HG02973 (cell line): Measurements from ENCODE around the gene PSMD9.
"Not testable (repeated sequence)": the region's sequence is repeated elsewhere in the genome, so short reads cannot be mapped to it uniquely, and the experiment has no call there.

Source experiments
- ATAC-seq: cut with Tn5 transposase; IDR thresholded peaks from one replicate; pipeline ENCODE4 v1.9.1; 2021; ENCODE audit warnings: moderate library complexity; ENCODE audit not compliant: unreplicated experiment

PSMD9 gene

GRCh38 chr12:121917950-121918678, 29.5 kb downstream of the PSMD9 start, which contains the start of gene CFAP251:
Gene CFAP251, plus strand, starts transcription at chr12:121918592. Its CDS starts 2,714 bp downstream, at chr12:121921306.
- peak; percentile 91 for ATAC-seq

- no peak for ATAC-seq
Observed at GRCh38 chr12:121918679-121919038, 30.1 kb downstream of the PSMD9 start.

- ATAC-seq = no peak
Observed at GRCh38 chr12:121921066-121921465, 32.5 kb downstream of the PSMD9 start.

- ATAC-seq = no peak
Observed at GRCh38 chr12:121925358-121925695, 36.7 kb downstream of the PSMD9 start.

GRCh38 chr12:121926874-121927706, 38.5 kb downstream of the PSMD9 start:
- ATAC-seq = no peak

DNA sequence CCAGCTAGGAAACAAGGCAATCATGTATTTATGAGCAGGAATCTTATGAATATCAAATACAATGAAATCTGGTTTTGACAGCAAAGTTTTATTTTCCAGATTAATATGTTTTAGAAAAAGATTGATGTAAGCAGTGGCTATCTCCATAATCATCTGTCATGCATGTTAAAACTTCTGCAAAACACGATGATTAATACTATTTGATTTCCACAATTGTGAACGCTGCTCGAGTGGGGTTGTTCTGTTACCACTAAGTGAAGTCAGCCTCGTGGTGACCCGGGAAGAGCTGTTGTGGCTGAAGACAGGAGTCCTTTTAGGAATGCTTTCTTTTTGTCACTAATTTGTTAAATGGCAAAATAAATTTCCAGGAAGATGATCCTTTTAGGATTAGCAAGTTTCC, 39.2 kb downstream of the PSMD9 start:
- no peak for ATAC-seq

GRCh38 chr12:121929545-121929944, 41.0 kb downstream of the PSMD9 start:
- not testable (repeated sequence) for ATAC-seq

GRCh38 chr12:121930862-121931261, 42.3 kb downstream of the PSMD9 start:
- no peak for ATAC-seq

- no peak for ATAC-seq
Observed at GRCh38 chr12:121932176-121932536, 43.6 kb downstream of the PSMD9 start.

DNA sequence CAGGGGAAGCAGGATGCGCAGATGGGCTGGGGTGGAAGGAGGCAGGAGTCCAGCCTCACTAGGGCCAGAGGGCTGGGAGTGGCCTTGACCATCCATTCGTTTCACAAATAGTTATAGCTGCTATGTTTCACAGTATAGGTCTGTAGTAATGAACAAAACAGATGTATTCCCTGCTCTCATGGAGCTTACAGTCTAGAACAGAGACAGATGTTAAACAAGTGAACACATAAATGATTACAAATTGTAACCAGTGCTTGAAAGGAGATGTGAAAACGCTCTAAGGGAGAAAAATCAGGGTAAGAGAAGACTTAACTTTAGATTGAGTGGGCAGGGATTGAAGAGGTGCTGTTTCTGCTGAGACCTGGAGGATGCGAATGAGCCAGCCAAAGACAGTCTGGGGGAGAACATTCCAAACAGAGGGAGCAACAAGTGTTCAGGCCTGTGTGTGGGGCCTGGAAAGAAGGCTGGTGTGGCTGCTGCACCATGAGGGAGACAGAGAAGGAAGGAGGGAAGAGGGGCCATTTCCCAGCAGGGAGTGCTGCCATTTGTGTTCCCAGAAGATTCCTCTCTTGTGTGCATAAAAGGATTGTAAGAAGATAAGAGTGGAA, 44.4 kb downstream of the PSMD9 start:
- no peak for ATAC-seq

GRCh38 chr12:121933522-121934308, 45.1 kb downstream of the PSMD9 start:
- ATAC-seq = no peak

DNA sequence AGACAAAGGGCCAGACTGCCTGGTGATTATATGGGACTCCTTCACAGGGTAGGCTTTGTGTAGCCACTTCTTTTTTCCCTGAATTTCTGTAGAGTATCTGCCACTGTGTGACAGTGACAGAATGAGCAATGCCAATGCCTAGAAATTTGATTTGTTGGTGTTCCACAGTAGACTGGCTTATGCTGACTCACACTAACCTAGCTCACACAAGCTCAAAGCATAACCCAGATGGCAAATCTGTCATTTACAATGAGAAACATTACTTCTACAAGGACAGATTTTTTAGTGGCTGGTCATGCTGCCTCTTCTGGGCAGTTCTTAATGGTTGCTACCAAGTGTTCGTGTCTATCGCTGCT, 45.7 kb downstream of the PSMD9 start:
- no peak for ATAC-seq

DNA sequence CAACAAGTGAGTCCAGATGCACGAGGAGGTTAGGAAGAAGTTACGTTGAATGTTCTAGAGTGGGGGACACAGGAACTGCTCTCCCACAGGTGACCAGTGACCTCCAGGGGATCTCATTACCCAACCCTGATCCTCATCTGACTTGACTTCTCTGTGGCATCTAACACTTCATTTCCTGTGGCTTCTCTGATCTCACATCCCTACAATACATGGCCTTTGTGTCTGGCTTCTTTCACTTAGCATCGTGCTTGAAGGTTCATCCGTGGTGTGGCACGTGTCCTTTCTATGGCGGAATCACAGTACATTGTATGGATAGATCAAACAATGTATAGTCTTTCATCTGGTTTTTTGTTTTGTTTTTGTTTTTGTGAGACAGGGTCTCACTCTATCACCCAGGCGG, 49.1 kb downstream of the PSMD9 start:
- ATAC-seq = no peak

GRCh38 chr12:121939186-121939585, 50.6 kb downstream of the PSMD9 start:
- no peak for ATAC-seq

DNA sequence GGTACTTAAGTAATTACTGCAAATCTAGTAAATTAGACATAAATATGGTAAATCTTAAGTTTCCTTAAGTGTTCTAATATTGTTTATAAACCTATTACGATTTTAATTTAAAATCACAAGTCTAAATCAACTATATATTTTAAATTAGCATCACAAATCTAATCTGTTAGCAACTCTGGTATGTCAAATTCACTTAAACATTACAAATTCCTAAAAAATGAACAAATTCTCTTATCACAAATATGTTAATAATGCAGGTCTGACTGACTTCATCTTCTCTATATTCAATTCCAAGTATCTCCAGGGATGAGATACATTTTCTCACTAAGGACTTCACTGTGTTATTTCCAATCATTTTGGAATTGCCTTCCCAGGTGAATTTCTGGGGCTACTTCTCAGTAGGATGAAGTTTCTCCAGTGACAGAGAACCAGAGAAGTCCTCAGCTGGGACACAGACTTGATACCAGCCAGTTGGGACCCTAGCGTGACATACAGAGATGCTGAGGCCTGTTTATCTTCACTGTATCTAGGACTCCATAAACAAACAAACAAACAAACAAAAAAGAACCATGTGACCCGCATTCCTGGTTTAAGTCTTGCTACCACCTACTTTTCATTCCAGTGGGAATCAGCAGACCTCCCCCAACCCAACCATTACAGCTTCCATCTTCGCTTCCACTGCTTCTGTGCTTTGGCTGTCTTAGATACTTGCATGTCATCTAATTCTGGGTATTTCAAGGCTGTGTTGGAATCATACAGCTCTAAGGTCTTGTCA, 51.6 kb downstream of the PSMD9 start:
- no peak for ATAC-seq

GRCh38 chr12:121942145-121942718, 53.6 kb downstream of the PSMD9 start:
- ATAC-seq = no peak

- ATAC-seq = no peak
Observed at GRCh38 chr12:121943926-121944325, 55.3 kb downstream of the PSMD9 start.

DNA sequence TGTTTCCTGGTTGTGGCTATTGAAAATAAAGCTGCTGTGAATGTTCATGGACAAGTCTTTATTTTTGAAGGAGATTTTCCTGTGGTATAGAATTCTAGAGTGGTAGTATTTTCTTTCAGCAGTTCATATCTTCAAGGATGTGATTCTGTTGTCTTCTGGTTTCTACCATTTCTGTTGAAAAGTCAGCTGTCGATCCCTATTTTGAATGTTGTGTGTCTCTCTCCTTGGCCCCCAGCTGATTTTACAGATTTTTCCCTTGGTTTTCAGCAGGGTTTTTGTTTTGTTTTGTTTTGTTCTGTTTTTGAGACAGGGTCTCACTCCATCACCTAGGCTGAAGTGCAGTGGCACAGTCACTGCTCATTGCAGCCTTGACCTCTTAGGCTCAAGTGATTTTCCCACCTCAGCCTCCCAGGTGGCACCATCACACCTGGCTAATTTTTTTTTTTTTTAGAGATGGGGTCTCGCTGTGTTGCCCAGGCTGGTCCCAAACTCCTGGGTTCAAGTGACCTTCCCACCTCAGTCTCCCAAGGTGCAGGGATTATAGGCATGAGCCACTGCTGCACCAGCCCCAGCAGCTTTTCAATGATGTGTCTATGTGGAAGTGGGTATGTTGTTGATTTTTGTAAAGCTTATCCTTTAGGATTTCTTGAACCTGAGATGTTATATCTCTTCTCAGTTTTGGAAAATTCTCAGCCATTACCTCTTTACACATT, 57.9 kb downstream of the PSMD9 start:
- ATAC-seq = no peak

- no peak for ATAC-seq
Observed at GRCh38 chr12:121947981-121948380, 59.4 kb downstream of the PSMD9 start.
